Activated CD8-positive, alpha-beta T cell treated with anti-CD3 and anti-CD28 coated beads, Interleukin-2, amount 10 ng/mL, durations not matched to agents 7 days and 5 days (primary cell): ENCODE measurements around the gene NOX5. TPM values are rescaled to one million over a fixed set of nuclear protein-coding genes. Genes with fewer than 3 reads are reported as not detected.
A peak's percentile ranks its signal among the peaks of the same experiment; 100 is the strongest.

Experiments used
- ATAC-seq: fragments of 150-1000 bp; cut with Tn5 transposase; one replicate; pipeline ENCODE4 v1.10.0; 2021; ENCODE audit warnings: moderate library complexity
- CTCF ChIA-PET: fragments of 350-600 bp; sonication (Branson Sonifier 250); formaldehyde crosslinking; loops from one replicate; lab custom pipeline; 2021; ENCODE audit warnings: antibody characterized with exemption; lab: Charles Lee
- POLR2A ChIA-PET: fragments of 350-600 bp; sonication (Branson Sonifier 250); formaldehyde crosslinking; loops from one replicate; lab custom pipeline; 2021; ENCODE audit warnings: antibody characterized with exemption; lab: Charles Lee
- DNase-seq: peaks from one replicate; pipeline ENCODE4 v3.0.0-alpha.2; 2020
- H3K27ac Mint-ChIP-seq: one replicate; pipeline ENCODE4 v1.8.0; 2021; ENCODE audit warnings: mild to moderate bottlenecking, mixed read lengths
- H3K27me3 Mint-ChIP-seq: one replicate; pipeline ENCODE4 v1.8.0; 2021; ENCODE audit warnings: low read depth, mixed read lengths
- H3K36me3 Mint-ChIP-seq: one replicate; pipeline ENCODE4 v1.8.0; 2021; ENCODE audit warnings: low read depth, mixed read lengths
- H3K4me1 Mint-ChIP-seq: one replicate; pipeline ENCODE4 v1.8.0; 2021; ENCODE audit warnings: low read depth, mixed read lengths
- H3K4me3 Mint-ChIP-seq: one replicate; pipeline ENCODE4 v1.8.0; 2021; ENCODE audit warnings: mild to moderate bottlenecking, mixed read lengths
- H3K9me3 Mint-ChIP-seq: one replicate; pipeline ENCODE4 v1.8.0; 2022; ENCODE audit warnings: mixed read lengths; ENCODE audit not compliant: insufficient read depth
- total RNA-seq, 2 experiments: library from RNA; stranded (reverse); gene quantifications; one replicate each; pipeline ENCODE4 v1.2.3, GENCODE V29; 2021

The NOX5 gene
- total RNA-seq, 2 experiments from 2014 or later: not detected

- no peak for ATAC-seq
- Mint-ChIP-seq H3K9me3 (no peaks in the 10 kb centered on the region), H3K4me3 (no peak overlapping the region), H3K27me3 (peaks cover 21% of the 10 kb centered on the region), H3K27ac (no peak overlapping the region), H3K4me1 (peaks cover 13% of the 10 kb centered on the region), H3K36me3 (no peaks in the 10 kb centered on the region)
- DNase-seq: no peak
- CTCF ChIA-PET: no interaction called here
- POLR2A ChIA-PET: interaction anchor here (0.6 kb wide), 1 partner anchor 11 kb away, joined by 4 read pairs; no protein-coding TSS in a partner anchor
Observed at GRCh38 chr15:69099941-69100340, 85.4 kb downstream of the NOX5 start.

GRCh38 chr15:69100821-69101220 lies 86.3 kb downstream of the NOX5 start:
- no peaks in the 10 kb centered on the region for H3K36me3 Mint-ChIP-seq
- POLR2A ChIA-PET: no interaction called here
- ATAC-seq: no peak
- no peak for DNase-seq
- no peak overlapping the region for H3K27ac Mint-ChIP-seq
- H3K4me1 Mint-ChIP-seq: peaks cover 13% of the 10 kb centered on the region
- no peaks in the 10 kb centered on the region for H3K9me3 Mint-ChIP-seq
- peaks cover 24% of the 10 kb centered on the region for H3K27me3 Mint-ChIP-seq
- CTCF ChIA-PET: no interaction called here
- H3K4me3 Mint-ChIP-seq: no peak overlapping the region

DNA sequence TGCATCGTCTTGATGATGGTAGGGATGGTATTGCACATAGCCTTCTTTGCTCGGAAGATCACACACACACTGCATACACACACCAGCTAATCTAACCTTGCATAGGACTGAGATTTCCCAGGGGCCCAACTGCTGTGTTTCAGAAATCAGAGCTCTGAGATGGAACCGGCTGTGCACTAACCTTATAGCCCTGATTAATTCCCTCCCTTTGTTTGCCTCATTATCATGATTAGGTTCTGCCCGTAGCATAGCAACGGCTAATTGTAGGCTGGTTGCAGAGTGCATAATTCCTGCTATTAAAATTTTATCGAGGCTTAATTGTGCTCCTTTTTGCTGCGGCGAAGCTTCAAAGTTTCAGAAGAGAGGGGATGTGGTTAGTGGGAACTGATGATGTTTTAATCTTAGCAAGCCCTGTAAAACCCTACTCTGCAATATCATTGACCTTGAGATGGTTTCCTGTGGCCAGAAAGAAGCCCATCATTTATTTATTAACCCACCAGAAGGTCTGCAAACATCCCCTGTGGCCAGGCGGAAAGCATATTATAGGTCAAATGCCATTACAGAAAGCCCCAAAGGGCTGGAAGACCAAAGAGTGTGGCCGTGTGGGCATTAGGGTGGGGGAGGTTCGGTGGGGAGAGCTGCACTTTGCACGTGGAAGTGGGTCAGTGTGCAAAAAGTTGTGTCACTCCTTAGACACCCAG lies 89.7 kb downstream of the NOX5 start:
- no peak overlapping the region for H3K4me3 Mint-ChIP-seq
- ATAC-seq (peak; percentile 27), DNase-seq (peak; percentile 28)
- peaks cover 26% of the 10 kb centered on the region for H3K4me1 Mint-ChIP-seq
- no peaks in the 10 kb centered on the region for H3K36me3 Mint-ChIP-seq
- H3K27me3 Mint-ChIP-seq: peaks cover 31% of the 10 kb centered on the region
- POLR2A ChIA-PET: no interaction called here
- CTCF ChIA-PET: interaction anchor here (1.1 to 1.9 kb wide), 3 partner anchors 28 to 121 kb away, joined by 3 to 5 read pairs (median 3); no protein-coding TSS in a partner anchor
- H3K9me3 Mint-ChIP-seq: no peaks in the 10 kb centered on the region
- no peak overlapping the region for H3K27ac Mint-ChIP-seq

DNA sequence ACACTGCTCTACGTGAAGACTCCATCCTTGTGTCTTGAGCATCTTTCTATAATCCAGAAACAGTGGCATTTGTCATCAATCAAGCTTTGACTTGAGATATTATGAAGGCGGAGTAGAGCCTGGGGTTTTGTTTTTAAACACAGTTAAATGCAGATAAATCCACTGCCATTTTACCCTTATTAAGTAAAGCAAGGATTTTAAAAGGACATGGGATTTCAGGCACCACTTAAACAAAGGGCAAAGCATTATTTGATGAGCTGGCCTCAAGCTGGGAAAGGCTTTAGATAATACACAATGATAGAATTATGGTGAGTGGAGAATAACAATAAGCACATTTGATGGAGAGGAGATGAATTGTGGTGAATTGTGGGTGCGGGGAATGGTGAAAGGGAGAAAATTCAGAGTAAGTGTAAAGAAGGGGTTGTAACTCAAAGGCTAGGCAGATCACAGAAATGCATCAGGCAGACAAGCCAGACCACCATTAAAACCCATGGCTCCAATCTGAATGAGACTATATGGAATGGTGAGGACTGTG lies 91.0 kb downstream of the NOX5 start:
- no peak overlapping the region for H3K27ac Mint-ChIP-seq
- CTCF ChIA-PET: interaction anchor here (1.7 to 1.9 kb wide), 2 partner anchors 74 to 120 kb away, joined by 3 to 5 read pairs; no protein-coding TSS in a partner anchor
- H3K4me1 Mint-ChIP-seq: peaks cover 26% of the 10 kb centered on the region
- ATAC-seq (no peak), DNase-seq (no peak)
- POLR2A ChIA-PET: no interaction called here
- peaks cover 31% of the 10 kb centered on the region for H3K27me3 Mint-ChIP-seq
- H3K9me3 Mint-ChIP-seq: no peaks in the 10 kb centered on the region
- H3K36me3 Mint-ChIP-seq: no peaks in the 10 kb centered on the region
- H3K4me3 Mint-ChIP-seq: no peak overlapping the region

GRCh38 chr15:69107025-69107620 lies 92.6 kb downstream of the NOX5 start:
- ATAC-seq (no peak), DNase-seq (no peak)
- H3K27ac Mint-ChIP-seq: no peak overlapping the region
- POLR2A ChIA-PET: no interaction called here
- H3K4me3 Mint-ChIP-seq: no peak overlapping the region
- H3K36me3 Mint-ChIP-seq: no peaks in the 10 kb centered on the region
- H3K4me1 Mint-ChIP-seq: peaks cover 26% of the 10 kb centered on the region
- H3K27me3 Mint-ChIP-seq: peaks cover 24% of the 10 kb centered on the region
- CTCF ChIA-PET: interaction anchor here (0.8 kb wide), 1 partner anchor 48 kb away, joined by 3 read pairs; no protein-coding TSS in a partner anchor
- H3K9me3 Mint-ChIP-seq: no peaks in the 10 kb centered on the region

Other genes with a start within 250 kb of the NOX5 start
- 100 to 1,000 TPM; 227 TPM for gene ANP32A, start 193.8 kb upstream of the NOX5 start, total RNA-seq
- gene SPESP1, start 84.2 kb upstream of the NOX5 start, total RNA-seq: not detected
- 1 to 10 TPM; 3.1 to 3.2 TPM for gene GLCE, start 145.9 kb downstream of the NOX5 start, total RNA-seq